Hematopoietic multipotent progenitor cell treated with erythropoietin and hydrocortisone succinate and interleukin-3 and kit ligand, for 15 days (in vitro differentiated cells): ENCODE data around the gene NARS2.
A peak's percentile ranks its signal among the peaks of the same experiment; 100 is the strongest.
"Not testable (repeated sequence)": the region's sequence is repeated elsewhere in the genome, so short reads cannot be mapped to it uniquely, and the experiment has no call there.

ENCODE experiments used
- DNase-seq: peaks from one replicate; pipeline ENCODE4 v3.0.0-alpha.2; 2015; ENCODE audit warnings: low spot score

Gene NARS2

DNA sequence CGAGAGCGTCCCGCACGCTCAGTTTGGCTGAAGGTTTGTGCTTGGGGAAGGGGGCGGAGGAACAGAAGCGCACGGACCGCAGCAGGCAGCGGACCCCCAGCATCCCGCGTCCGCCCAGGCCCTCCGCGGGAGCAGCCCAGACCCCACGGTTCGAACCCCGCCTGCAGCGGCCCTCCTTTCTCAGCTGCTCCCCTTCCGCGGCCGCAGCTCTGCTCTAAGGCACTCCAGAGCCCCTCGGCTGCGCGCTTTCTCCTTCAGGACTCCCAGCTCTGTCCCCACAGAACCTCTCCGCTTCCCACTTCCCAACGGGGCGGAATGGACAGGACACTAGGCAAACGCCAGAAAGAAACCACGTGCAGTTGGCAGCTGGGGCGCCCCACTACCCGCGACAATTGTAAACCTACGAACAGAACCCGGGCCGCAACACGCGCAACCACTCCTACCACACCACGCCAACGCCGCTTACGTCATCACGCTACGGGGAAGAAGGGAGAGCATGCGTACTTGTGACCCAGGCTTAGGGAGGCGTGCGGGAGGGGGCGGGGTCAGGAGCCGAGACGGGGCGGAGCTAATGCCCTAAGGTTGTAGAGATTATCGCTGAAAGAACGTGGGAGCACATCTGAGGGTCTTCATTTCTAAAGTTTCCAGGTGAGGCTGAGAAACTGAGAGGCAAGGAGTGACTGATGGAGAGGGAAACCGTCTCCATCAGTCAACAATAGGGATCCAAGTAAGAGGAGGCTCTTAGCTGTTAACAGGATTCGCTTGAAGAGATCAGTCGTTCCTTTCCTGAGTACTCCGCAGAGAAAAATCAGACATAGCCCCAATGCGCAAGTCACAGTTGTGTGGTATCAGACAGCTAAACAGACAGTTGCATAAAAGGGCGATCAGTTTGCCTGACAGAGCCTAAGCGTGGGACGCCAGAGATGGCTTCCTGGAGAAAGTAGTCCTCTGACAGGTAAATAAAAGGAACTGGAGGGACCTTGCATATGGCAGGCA, at the start of gene NARS2:
Gene NARS2, minus strand, starts transcription at position 479 of the 996 bp plus-strand sequence. Its CDS starts 376 bp downstream, at position 103.
- peak; percentile 98 for DNase-seq

- no peak for DNase-seq
These were observed 48.0 kb upstream of the NARS2 start for GRCh38 chr11:78622666-78623065.

DNA sequence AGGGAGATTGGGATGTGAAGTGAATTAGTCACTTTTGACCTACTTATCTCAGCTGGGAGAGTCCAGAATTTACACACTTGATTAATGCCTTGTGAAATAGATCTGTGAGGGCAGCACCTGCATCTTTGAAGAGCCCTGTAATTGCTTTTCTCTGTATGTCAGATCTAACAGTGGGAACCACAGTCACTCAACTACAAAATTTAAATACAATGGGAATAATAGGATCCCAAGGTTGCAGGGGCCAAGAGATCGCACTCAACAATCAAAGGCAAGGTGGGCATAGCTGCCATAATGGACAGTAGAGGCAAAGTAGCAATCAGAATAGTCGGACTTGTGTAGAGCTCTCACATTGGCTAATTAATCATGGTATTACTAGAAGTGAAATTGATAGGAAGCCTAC, 45.5 kb upstream of the NARS2 start:
- DNase-seq = no peak

DNA sequence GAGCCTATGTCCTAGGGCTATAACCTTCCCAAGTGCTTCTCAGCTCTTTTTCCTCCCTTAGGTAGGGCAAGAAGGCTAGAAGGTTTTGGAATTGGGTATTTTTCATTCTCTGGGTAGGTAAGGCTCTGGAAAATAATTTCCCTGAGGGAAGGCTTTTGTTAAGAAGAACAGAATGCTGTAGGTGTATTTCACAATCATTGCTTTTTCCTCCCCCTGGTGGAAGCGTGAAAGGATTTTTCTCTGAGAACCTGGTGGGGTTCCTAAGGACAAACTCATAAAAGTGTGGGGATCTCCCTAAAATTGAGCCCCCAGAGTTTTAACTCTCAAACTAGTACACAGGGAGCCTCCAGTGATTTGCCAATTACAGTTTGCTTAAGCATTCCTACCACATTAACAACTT, 41.1 kb upstream of the NARS2 start:
- DNase-seq = no peak

- DNase-seq = no peak
These were observed 38.7 kb upstream of the NARS2 start for GRCh38 chr11:78613378-78613813.

- no peak for DNase-seq
These were observed 38.2 kb upstream of the NARS2 start for GRCh38 chr11:78612721-78613377.

DNA sequence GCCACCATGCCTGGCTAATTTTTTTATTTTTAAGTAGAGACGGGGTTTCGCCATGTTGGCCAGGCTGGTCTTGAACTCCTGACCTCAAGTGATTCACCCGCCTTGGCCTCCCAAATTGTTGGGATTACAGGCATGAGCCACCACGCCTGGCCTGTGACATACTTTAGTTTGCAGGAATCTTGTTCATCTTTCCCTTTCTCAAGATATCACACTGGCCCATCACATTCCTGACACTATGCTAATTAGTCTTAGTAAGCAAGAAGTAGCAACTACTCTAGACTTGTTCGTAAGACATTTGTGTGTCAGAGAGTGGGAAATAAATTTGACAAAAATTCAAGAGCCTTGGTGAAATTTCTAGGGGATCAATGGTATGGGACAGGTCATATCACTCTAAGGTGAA, 34.7 kb upstream of the NARS2 start:
- not testable (repeated sequence) for DNase-seq

DNA sequence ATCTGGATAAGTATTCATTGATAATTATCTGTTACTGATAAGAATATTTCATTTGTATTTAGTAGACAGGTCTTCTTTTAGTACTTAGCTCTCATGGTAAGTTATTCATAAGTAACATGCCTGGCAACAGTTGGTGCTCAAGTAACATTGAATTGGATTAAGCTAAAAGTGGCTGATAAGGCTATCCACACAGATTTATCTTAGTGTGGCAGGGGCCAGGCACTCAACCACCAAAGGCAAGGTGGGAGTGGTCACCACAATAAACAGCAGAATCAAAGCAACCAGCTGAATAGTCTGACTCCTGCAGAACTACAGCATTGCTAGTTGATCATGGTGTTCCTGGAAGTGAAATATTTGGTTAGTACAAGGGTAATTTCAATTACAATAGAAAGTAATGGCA, 33.0 kb upstream of the NARS2 start:
- DNase-seq = no peak

DNA sequence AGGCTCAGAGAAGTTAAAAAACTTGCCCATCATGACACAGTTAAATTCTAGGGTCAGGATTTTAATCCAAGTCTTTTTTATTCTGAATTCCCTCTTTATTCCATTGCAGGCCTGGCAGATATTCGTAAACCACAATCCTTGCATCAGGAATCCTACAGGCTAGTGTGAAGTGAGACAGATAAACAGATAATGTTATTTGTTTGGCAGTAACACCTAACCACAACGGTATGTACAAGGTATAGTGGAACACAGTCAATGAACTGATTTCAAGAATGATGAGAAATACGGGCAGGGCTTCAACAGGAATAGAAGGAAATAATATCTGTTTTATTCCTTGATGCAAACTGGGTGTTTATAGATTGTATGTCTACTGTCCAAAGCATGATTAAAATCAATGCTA, 32.0 kb upstream of the NARS2 start:
- no peak for DNase-seq

DNA sequence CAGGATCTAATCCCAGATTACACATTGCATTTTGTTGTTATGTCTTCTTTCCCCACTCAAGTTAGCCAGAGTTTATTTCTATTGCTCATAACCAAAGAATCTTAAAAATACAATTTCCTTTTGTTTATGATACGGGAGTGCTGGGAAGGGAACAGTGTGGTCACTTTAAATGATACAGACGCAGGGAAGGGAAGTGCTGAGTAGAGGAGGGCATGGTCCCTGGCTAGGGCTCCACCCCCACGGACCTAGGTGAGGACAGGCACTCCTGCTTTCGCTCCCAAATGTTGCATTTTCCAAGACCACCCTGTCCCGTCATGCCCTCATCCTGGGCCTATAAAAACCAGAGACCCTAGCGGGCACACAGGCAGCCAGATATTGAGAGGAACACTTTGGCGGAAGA, 30.6 kb upstream of the NARS2 start:
- no peak for DNase-seq

DNA sequence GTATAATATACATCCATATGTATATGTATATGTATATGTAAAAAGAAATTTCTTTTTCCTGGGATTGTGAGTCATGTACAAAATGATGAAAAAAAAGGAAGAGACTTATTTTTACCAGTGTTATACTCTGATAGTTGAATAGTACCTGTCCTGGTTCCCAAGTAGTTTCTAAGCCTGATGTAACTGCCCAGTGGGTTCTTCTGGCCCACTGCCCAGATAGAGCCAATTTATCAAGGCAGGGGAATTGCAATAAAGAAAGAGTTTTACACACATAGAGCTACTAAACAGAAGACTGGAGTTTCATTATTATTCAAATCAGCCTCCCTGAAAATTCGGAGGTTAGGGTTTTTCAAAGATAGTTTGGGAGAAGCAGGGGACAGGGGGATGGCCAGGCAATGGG, 29.1 kb upstream of the NARS2 start:
- no peak for DNase-seq

- not testable (repeated sequence) for DNase-seq
These were observed 28.1 kb upstream of the NARS2 start for GRCh38 chr11:78602771-78603170.

- DNase-seq = not testable (repeated sequence)
These were observed 26.4 kb upstream of the NARS2 start for GRCh38 chr11:78601066-78601465.

DNA sequence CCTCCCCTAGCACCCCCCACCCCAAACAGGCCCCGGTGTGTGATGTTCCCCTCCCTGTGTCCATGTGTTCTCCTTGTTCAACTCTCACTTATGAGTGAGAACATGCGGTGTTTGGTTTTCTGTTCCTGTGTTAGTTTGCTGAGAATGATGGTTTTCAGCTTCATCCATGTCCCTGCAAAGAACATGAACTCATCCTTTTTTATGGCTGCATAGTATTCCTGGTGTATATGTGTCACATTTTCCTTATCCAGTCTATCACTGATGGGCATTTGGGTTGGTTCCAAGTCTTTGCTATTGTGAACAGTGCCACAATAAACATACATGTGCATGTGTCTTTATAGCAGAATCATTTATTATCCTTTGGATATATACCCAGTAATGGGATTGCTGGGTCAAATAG, 22.9 kb upstream of the NARS2 start:
- DNase-seq = not testable (repeated sequence)

GRCh38 chr11:78595436-78596130, 20.9 kb upstream of the NARS2 start:
- no peak for DNase-seq

GRCh38 chr11:78594814-78595213, 20.1 kb upstream of the NARS2 start:
- DNase-seq = no peak

DNA sequence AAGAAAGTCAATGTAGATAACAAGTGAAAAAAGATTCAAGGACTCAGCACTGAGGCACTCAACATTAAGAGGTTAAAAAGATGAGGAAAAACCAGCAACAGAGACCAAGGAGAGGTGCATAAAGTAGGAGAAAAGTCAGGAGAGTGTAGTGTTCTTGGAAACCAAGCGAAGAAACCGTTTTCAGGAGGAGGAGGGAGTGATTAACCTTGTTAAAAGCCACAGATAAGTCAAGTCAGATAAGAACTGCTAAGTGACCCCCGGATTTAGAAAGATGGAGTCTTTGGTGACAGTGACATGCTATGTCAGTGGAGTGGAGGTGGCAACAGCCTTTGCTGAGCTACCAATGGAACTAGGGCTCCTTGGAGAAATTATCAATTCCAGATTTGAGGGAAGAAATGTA, 13.9 kb upstream of the NARS2 start:
- no peak for DNase-seq

DNA sequence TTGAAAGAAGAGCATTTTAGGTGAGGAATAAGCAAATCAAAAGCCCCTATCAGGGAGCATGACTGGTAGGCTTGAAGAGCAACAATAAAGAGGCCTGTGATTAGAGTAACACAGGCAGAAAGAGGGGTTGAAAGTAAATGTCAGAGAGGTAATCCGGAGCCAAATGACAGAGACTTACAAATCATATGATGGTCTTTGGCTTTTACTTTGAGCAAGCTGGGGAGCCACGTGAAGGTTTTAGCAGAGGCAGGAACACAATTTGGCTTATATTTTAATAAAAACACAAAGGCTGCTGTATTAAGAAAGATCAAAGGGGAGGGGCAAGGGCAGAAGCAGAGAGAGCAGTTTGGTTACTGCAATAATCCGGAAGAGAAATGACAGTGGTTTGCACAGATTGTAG, 12.8 kb upstream of the NARS2 start:
- no peak for DNase-seq

- DNase-seq = peak; percentile 45
These were observed 11.9 kb upstream of the NARS2 start for GRCh38 chr11:78586452-78587046.

GRCh38 chr11:78583889-78584288, 9.2 kb upstream of the NARS2 start:
- DNase-seq = no peak

- DNase-seq = no peak
These were observed 2.8 kb upstream of the NARS2 start for GRCh38 chr11:78577495-78577894.

DNA sequence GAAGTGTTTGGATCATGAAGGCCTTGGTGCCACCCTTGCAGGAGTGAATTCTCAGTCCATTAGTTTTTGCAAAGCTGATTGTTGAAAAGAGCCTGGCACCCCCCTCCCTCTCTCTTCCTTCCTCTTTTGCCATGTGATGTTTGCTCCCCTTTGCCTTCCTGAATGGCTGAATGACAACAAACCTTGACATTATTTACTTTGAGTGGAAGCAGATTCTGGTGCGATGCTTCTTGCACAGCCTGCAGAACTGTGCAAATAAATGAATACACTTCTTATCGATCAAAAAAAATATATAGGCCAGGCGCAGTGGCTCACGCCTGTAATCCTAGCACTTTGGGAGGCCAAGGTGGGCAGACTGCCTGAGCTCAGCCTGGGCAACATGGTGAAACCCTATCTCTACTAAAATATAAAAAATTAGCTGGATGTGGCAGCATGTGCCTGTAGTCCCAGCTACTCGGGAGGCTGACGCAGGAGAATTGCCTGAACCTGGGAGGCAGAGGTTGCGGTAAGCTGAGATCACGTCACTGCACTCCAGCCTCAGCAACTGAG, 2.0 kb upstream of the NARS2 start:
- no peak for DNase-seq
